ENCODE measurements around the gene ARHGEF12.

ARHGEF12 gene

DNA sequence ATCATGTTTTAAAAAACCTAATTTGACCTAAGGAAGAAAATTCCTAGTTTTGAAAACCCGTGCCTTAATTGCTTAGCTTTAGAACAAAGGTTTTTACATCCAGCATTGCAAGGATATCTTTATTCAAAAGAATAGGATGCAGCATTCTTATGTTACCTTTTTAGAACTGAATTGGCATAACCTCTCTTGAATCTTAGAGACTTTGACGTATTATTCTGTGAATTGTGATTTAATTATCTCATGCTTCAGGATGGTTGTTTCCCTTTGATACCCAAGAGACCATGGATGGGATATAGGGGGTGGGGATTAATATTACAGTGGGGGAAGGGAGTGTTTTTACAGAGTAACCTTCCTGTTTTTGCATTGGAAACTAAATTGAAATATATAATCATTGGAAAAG, 49.4 kb downstream of the ARHGEF12 start:
- DNase-seq (ENCODE audit: low read depth): no peak

DNA sequence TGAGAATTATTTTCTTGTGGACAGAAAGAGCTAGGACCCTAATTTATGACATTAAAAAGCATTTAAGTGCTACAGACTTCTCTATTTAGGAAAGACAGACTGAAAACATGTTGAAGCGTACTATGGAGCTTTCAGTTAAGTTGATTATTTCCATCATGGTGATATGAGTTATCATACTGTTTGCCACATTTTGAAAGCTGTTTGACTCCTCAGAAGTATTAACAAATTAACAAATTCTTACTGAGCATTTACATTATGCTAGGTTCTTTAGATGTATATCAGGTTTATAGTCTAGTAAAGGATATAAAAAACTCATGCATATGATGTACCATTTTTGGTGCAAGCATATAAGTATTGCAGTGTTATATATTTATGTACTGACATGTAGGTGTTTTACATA, 50.1 kb downstream of the ARHGEF12 start:
- no peak for DNase-seq (ENCODE audit: low read depth)

DNA sequence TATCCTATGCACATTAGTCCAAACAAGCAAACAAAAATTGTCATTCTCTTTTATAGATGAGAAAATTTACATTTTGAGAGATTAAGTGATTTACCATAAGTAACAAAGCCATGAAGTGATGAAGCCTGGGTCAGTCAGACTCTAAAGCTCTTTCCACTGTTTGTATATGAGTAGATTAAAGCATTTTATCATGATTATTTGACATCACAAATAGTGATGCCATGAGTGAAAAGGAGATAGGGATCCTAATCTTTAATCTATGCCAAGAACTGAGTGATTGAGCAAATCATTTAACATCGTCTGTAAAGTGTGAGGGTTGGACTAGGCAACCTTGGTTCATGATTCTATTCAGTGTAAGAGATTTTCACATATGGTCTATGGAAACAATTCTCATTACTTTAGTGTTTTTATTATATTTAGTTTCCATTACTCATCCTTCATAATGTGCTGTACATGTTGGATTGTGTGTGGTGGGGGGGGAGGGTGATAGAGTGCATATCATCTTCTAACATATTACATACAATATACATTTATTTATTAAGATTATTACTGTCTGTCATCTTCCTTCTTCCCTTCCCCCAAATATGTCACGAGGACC, 50.7 kb downstream of the ARHGEF12 start:
- DNase-seq (ENCODE audit: low read depth): no peak

DNA sequence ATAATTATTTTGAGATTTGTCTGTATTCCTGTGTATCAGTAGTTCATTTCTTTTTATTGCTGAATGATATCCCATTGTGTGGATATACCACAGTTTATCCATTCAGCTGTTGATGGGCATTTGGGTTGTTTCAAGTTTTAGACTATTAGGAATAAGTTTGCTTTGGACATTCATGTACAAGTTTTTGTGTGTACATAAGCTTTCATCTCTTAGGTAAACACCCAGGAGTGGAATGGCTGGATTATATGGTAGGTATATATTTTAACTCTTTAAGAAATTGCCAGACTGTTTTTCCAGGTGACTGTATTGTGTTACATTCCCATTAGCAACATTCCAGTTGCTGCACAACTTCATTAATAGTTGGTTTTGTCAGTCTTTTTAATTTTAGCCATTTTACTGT, 52.0 kb downstream of the ARHGEF12 start:
- DNase-seq (ENCODE audit: low read depth): no peak

DNA sequence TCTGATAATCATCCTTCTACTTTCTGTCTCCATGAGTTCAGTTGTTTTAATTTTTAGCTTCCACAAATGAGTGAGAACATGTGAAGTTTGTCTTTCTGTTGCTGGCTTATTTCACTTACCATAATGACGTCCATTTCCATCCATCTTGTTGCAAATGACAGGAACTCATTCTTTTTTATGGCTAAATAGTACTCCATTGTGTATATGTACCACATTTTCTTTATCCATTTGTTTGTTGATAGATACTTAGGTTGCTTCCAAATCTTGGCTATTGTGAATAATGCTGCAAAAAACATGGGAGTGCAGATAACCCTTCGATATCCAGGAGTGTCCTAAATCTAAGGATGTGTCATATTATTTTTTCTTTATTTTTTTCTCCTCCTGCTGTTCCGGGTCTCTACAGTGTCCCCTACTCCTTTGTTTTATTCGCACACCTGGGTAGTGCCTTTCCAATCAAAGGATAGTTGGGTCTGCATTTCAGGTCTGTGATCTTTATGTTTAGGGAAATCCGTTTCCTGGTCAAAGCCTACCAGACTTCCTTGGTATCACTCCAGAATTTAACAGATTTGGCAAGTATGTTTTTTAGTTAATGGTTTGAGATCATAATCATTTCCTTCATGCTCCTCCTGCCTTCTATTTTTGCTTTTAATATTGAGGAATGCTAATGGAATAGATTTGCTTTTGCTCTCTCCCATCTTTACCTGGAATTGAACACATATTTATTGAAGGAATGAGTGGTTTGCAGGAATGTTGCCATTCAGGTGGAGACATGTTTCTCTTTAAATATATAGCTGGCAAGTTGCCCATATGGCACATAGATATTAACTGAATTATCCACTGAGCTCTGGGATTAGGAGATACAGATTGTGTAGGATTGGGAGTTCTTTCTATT, 53.7 kb downstream of the ARHGEF12 start:
- no peak for DNase-seq (ENCODE audit: low read depth)

DNA sequence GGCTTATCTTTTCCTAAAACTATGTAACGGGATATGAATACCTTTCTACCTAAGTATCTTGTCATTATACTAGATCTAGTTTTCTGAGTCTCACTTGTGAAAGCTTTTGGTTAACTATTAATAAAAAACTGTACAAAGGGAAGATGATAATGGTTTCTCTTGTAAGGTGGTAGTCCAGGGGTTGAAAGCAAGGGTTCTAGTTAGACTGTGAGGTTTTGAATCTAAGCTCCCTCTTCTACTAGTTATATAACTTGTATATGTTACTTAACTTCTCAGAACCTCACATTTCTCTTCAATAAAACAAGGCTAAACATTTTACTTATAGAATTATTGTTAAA, 54.3 kb downstream of the ARHGEF12 start:
- no peak for DNase-seq (ENCODE audit: low read depth)

DNA sequence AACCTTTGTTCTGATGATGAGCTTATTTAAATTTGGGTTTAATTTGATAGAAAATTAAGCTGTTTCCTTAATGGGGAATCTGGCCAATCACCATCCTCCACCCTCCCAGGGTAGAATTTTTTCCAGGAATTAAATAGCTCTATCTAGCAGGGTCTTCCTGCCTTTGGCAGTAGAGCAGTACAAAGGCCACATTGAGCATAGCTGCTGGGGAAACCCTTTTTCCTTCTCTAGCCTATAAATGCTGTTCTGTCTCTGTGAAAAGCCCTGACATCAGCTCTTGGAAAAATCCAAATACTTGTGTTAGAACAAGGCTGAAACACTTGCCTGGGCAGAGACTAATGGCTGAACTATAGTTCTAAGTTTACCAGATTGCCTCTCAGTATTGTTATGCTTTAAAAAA, 55.1 kb downstream of the ARHGEF12 start:
- DNase-seq (ENCODE audit: low read depth): no peak

DNA sequence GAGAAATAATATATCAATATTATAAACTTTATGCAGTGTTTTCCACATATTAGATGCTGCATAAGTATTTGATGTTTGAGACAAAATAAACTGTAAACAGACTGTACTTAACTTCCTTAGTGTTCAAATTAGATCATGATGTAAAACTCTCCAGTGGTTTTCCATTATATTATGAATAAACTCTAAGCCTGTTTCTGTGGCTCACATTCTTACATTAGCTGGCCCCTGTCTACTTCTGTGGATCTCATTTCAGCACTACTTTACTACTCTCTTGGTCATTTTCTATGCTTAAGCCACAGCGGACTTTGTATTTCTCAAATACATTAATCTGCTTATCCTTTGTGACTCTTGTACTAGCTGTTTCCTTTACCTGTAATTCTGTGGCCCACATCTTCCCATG, 55.6 kb downstream of the ARHGEF12 start:
- no peak for DNase-seq (ENCODE audit: low read depth)

DNA sequence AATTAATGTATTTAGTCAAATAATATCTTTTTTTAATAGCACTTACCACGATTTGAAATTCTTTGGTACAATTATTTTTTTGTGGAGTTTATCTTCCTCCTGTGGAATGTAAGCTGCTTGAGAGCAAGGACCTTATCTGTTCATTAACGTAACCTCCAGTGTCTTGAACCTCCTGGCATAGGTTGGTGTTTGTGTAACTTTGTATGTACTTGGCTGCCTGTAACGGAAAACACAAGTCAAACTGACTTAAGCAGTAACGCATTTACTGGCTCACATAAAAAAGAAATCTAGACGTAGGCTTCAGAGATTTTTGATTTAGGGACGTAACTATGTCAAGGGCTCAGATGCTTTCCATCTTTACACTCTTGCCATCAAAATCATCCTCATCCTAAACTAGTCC, 56.1 kb downstream of the ARHGEF12 start:
- no peak for DNase-seq (ENCODE audit: low read depth)

DNA sequence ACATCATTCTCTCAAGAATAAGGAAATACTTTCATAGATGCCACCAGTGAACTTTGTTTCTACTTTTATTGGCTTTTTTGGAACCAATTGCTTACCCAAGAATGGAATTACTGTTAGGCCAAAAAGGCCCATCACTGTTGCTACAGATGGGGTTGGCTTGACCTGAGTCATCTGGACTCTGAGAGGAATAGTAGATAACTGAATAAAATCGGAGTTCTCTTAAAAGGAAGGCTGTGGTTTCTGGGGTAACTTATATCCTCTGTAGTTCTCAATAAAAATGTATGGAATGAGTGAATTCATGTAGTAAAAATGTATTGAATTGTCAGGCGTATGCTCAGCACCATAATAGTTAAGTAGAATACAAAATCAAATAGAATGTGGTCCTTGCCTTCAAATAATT, 56.6 kb downstream of the ARHGEF12 start:
- no peak for DNase-seq (ENCODE audit: low read depth)

DNA sequence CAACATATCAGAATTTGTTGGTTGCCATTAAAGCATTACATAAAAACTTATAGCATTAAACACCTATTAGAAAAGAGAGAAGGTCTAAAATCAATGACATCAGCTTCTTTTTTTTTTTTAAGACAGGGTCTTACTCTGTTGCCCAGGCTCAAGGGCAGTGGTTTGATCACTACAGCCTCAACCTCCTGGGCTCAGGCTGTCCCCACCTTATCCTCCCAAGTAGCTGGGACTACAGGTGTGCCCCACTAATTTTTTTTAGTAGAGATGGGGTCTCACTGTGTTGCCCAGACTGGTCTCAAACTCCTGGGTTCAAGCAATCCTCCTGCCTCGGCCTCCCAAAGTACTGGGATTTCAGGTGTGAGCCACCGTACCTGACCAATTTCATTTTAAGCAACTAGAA, 57.9 kb downstream of the ARHGEF12 start:
- DNase-seq (ENCODE audit: low read depth): no peak

DNA sequence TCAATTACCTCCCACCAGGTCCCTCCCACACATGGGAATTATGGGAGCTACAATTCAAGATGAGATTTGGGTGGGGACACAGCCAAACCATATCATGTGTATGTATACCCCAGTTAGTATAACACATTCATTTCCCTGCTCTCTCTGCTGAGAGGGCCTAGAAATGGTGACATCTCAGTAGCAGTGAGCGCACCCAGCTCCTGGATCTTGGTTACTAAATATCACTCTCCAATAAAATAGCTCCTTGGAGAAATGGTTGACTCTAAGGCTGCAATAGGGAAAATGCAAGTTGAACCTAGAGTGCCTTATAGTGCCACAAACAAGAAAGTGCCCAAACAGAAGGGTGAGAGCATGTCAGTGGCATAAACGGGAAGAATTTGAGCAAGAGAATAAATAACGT, 59.6 kb downstream of the ARHGEF12 start:
- no peak for DNase-seq (ENCODE audit: low read depth)

DNA sequence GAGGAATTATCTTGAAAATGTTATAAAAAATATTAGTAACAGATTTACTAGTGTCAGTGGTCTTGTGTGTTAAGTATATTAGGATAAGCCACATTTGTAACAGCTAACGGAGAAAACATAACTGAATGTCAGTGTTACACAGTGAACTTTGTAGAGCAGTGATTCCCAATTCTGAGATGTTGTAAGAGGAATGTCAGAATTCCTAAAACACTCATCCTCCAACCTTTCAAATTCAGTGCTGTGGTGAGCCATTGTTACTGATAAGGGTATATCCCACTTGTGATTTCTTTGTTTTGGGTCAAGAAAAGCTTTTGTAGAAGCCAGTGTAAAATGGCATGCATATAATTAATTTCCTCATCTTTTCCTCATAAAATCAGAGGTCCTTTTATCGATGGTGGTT, 61.9 kb downstream of the ARHGEF12 start:
- DNase-seq (ENCODE audit: low read depth): no peak

DNA sequence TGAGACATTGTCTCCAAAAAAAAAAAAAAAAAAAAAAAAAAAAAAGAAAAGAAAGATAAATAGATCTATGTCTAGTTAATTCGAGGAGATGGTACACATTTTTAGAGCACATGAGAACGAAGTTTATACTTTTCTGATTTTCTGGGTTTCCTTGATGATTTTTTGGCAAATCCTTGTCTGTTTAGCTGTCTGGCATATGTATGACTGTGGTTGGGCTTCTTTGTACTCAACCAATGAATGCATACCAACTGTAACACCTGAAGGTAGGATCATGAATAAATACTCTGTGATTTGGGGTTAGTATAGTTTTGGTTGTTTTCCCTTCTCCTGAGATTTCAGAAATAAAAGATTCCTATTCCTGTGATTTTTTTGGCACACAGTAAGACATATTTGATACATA, 63.1 kb downstream of the ARHGEF12 start:
- DNase-seq (ENCODE audit: low read depth): no peak

DNA sequence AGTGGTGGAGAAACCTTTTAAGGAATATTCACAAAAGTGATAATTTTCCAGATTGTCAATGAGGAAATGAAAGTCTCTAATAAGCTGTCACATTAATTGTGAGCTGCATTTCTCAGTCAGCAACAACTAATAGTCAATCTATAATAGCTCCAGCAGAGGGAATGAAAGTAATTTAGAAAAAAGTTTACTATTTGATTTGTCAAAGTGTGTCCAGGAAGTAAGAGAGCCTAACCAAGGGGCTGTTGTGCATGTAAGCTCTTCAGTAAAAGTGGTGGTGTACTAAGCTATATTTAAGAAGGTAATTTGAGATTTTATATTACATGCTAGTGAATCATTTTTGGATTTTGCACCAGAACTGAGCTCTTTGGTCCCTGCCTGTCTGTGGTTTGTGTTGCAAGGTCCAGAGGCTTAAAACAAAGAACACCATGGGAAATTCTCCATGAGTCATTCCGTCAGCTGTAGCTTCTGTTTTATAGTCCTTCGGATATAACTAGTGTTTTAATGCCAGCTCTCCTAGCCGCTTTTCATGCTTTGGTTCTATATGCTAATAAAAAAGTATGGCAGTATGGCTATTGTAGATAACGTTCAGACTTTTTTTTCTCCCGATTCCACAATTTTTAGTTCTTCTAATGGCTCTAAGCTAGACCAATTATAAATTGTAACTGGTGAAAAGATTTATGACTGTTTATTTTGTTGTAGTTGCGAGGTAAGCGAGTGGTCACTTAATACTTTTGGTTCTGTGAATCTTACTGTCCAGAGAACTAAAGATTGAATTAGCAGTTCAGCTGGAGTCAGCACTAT, 64.6 kb downstream of the ARHGEF12 start:
- DNase-seq (ENCODE audit: low read depth): no peak

DNA sequence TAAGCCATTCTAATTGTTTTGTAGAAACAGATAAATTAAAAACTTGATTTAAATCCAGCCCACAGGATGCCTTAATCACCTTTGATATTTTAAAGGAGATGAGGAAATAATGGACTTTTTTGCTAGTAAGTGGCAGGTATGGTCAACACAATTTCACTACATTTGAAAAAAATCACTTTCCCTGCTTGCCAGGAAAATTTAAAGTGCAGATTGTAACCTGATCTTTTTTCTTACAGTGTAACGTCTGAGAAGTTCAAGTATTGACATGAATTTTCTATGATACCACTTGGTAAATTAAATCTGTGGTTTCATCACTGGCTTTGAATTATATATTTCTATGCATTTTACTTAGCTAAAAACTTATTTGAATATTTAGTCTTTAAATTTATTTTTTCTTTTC, 65.3 kb downstream of the ARHGEF12 start:
- no peak for DNase-seq (ENCODE audit: low read depth)

DNA sequence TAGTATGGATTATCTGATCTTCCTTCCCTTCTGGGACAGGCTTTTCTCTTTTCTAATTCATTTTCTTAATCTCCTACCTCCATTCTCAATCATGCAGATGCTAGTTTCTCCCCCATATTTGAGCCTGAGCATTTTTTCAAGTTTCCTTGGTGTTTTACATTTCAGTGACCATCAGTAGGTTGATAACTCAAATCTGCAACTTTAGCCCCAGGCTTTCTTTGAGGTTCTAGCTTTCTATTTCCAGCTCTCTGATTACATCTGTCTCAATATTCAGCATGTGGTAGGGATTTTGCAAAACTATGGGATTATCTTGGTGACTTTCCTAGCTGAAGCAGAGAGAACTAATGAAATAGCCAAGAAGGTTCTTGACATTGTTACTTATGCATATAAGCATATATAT, 67.8 kb downstream of the ARHGEF12 start:
- no peak for DNase-seq (ENCODE audit: low read depth)

DNA sequence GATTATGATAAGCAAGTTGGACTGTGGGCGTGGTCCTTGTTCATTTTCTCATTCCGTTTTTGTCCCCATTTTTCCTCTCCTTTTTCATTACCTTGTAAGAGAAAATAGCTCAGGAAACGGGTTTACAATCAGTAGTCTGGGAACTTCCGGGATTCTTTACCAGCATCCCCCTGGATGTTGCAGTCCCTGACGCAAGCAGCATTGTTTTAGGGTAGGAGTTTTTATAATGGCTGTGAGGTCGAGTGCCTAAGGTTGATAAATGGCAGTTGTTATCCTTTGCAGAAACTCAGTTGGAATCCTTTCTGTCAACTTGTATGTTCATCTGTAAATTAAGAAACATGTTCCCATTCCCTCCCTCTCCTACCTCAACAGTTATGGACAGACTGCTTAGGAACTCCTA, 68.3 kb downstream of the ARHGEF12 start:
- no peak for DNase-seq (ENCODE audit: low read depth)

DNA sequence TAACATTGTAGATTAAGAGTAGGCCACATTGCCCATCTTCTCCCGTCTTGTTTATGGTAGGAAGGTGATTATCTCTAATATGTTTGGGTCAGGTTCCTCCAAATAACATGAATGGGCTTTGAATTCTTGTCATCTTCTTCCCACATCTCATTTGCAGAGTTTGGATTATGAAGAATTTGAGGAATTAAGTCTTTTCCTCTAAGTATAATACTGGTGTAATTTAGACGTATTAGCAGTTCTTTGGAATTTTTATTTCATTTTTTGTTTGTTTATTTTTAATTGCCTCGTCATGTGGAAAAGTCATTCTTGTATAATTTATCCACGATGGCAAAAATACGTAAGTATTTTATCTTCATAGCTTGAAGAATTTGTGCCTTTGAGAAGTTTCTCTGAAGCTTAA, 73.4 kb downstream of the ARHGEF12 start:
- no peak for DNase-seq (ENCODE audit: low read depth)

DNA sequence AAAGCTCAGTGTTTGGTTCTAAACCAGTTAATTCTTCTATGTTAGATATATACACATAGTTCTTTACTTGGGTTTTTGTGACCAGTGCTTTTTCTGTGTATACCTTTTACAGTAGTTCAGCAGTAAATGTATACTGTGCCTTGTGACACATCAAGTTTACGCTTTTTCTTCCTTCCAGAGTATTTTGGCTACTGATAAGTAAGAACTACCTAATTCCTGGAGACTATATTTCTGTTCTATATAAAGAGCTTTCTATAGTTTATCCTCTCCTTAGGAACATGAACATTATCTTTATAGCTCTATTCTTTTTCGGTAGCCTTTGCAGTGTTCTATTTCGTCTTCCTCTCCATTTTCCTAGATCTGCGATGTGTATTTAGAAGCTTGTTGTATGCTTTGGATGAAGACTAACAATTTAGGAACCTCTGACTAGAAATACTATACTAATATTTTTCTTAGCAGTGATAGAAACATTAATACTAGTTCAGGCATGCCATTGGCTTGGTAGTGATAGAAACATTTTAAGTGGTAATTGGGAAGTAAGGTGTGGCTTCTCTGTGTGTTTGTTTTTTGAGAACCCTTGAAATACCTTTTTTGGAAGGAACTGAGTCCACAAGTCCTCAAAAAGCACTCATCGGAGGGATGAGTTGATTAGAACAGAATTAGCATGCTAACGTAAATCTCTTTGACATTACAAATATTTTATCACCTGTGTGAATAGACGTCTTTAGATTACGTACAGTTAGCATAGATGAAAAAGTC, 74.6 kb downstream of the ARHGEF12 start:
- DNase-seq (ENCODE audit: low read depth): no peak

DNA sequence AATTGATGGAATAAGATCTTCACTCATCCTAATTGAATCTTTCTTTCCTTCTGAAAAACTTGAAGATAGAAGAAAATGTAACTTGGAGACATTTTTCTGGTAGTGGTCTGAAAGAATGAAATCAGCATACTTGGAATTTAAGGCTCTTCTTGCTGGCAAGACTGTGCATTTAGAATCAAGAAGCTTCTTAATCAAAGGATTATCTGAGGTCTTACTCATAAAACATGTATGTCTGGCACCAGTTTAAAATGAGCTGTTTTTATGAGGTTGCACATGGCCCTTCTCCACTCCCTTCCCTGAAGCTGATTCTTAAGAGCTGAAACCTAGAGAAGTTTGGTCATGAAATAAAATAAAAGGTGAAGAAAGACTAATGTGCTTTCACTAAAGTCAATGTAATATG, 77.3 kb downstream of the ARHGEF12 start:
- DNase-seq (ENCODE audit: low read depth): no peak

DNA sequence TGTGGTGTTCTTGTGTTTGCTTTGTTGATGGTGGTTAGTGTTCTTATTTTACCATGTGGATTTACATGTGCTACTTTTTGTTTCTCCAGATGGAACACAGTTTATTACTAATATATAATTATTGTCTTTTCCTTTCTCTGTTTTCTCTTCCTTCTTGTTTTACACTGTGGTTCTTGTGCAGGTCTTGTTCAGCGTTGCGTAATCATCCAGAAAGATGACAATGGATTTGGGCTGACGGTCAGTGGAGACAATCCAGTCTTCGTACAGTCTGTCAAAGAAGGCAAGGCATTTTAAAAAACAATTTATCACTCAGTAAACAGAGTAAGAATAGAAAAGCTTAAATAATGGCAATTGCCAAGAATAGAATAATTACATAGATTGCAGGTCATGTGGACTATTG, 84.4 kb downstream of the ARHGEF12 start:
- no peak for DNase-seq (ENCODE audit: low read depth)

Data from T follicular helper cell (primary cell).